Measurements from ENCODE around the gene KHDC3L.
"Not testable (repeated sequence)": the region's sequence is repeated elsewhere in the genome, so short reads cannot be mapped to it uniquely, and the experiment has no call there.

KHDC3L gene

GRCh38 chr6:73371984-73372383 lies 9.5 kb downstream of the KHDC3L start:
- DNase-seq, result no peak

DNA sequence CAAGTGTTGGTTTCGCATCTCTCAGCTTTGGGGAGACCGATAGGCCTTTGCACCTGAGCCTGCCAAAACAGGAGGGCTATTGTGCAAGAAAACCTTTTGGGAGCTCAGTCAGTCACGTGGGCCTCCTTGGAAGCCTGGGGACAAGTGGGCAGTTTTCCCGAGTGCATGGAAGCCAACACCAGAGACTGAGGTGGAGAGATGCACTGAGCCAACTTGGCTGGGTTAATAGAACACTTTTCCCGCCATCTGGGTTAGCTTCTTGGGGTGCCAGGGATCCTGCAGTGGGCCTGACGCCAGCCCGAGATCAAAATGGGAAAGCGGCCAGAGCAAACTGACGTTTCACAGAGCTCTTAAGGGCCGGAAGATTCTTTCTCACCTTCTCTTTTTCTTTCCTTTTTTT lies 10.1 kb downstream of the KHDC3L start:
- DNase-seq, result no peak

DNA sequence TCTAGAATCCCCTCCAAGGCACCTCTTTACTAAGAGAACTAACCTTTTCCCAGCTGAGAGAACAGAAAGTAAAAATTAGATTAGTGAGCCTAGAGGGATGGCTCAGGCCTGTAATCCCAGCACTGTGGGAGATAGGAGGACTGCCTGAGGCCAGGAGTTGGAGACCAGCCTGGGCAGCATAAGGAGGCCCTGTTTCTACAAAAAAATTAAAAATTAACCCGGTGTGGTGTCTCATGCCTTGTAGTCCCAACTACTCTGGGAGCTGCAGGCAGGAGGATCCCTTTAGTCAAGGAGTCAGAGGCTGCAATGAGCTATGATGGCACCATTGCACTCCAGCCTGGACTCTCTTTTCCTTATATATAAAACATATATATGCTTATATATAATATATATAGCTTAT lies 12.8 kb downstream of the KHDC3L start:
- DNase-seq, result no peak

- DNase-seq, result no peak
Measured at GRCh38 chr6:73377225-73377624, 14.8 kb downstream of the KHDC3L start.

GRCh38 chr6:73381531-73381930 lies 19.1 kb downstream of the KHDC3L start:
- not testable (repeated sequence) for DNase-seq

GRCh38 chr6:73382462-73383113 lies 20.1 kb downstream of the KHDC3L start:
- no peak for DNase-seq

GRCh38 chr6:73388433-73388799 lies 26.0 kb downstream of the KHDC3L start:
- no peak for DNase-seq

GRCh38 chr6:73388800-73389512 lies 26.5 kb downstream of the KHDC3L start:
- DNase-seq, result no peak

DNA sequence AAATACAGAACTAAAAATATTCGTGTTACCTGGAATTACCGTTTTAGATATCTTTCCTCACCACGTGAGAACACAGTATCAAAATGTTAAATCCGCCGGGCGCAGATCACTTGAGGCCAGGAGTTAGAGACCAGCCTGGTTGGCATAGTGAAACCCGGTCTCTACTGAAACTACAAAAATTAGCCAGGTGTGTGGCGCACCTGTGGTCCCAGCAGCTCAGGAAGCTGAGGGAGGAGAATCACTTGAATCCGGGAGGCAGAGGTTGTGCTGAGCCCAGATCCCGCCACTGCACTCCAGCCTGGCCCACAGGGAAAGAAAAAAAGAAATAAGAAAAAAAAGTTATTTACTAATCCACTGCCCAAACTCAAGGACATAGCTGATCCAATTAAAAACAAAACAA lies 27.4 kb downstream of the KHDC3L start:
- no peak for DNase-seq

DNA sequence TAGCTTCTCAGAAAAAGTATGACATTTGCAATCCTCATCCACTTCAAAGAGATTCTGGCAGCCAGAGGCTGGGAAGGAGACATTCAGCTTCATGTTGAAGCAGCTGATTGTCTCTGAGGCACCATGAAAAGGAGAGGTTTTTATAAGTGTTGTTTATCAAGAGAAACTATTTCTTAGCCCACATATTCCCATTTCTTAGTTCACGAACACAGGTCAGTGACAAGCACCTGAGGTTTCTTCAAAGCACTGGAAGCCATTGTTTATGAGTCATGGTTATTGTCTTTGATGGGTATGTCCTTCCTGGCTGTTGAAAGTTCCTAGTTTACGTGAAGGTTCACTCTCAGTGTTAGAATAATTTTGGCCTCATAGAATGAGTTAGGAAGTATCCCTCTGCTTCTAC lies 29.2 kb downstream of the KHDC3L start:
- DNase-seq, result no peak

- DNase-seq, result not testable (repeated sequence)
Measured at GRCh38 chr6:73392188-73392587, 29.7 kb downstream of the KHDC3L start.

GRCh38 chr6:73393278-73393677 lies 30.8 kb downstream of the KHDC3L start:
- no peak for DNase-seq

DNA sequence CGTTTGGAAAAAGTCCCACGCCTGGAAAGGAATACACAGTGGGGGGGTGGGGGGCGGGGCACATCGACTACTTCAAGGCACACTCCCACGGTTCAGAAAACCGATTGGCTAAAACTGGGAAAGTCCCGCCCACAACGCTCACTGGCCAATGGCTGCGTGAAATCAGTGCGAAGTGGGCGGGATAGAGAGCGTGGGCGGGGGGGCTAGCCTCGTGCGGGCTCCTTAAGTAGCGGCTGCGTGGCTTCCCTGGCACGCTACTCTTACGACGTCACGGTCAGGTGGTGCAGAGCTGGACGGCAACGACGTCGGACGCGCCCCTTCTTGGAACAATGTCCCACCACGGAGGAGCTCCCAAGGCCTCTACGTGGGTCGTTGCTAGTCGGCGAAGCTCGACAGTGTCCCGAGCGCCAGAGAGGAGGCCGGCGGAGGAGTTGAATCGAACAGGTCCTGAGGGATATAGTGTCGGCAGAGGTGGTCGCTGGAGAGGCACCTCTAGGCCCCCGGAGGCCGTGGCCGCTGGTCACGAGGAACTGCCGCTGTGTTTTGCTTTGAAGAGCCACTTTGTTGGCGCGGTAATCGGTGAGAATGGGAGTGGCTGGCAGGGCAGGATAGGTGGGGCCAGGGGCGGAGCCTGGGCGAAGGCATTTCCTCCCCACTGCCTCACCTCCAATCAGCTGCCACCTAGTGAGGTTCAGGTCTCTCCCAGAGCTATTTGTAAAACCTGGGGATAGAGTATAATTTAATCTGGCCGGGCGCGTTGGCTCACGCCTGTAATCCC lies 32.3 kb downstream of the KHDC3L start, which contains the start of gene DDX43:
TSS of gene DDX43 (plus strand) at position 252 of the 778 bp plus-strand sequence. CDS start at position 330, 78 bp downstream.
- no peak for DNase-seq

DNA sequence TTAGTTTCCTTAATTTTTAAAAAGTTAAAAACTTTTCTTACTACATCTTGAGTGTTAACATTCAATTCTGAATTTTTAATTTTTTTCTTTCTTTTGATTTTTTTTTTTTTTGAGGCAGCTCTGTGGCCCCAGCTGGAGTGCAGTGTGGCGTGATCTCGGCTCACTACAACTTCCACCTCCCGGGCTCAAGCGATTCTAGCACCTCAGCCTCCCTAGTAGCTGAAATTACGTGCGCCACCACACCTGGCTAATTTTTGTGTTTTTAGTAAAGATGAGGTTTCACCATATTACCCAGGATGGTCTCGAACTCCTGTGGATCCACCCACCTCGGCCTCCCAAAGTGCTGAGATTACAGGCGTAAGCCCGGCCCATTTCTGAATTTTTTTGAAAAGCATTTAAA lies 33.4 kb downstream of the KHDC3L start:
- DNase-seq, result no peak

DNA sequence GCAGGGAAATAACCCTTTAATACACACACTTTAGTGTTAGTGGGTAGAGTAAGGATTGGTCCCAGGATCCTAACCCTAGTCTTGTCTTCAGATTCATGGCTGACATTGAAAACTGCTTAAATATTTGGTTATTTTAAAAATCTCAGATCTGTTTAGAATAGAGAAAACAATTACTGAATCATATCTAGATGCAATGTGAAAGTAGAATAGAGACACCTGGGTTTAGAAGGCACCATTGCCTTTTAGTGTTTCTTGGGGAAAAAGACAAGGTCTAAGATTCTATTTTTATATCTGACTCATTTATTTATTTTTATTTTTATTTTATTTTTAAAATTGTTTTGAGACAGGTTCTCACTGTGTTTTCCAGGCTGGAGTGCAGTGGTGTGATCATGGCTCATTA lies 38.2 kb downstream of the KHDC3L start:
- DNase-seq, result no peak

DNA sequence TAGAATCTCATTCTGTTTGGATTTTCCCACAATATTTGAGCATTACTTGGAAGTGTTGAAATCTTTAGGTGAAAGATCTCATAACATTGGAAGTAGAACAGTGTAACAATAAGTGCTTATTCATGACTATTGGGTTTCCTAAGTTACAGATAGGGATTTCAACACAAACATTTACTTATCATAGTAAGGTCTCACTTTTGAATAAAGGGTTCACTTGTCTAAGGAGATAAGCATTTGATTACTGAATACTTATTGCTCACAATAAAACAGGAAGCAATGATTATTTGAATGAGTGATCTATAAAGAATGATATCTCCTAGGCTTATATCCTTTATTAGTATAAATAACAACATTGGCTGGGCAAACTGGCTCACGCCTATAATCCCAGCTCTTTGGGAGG lies 46.9 kb downstream of the KHDC3L start:
- no peak for DNase-seq

GRCh38 chr6:73413102-73413501 lies 50.6 kb downstream of the KHDC3L start:
- DNase-seq, result no peak
